Panc1 (cell line): ENCODE measurements around the gene CLDN5. TPM values are rescaled to one million over a fixed set of nuclear protein-coding genes. Genes with fewer than 3 reads are reported as not detected.

Experiments
- ATAC-seq: fragments of 200-7000 bp; cut with Tn5 transposase; 2 replicates; pipeline ENCODE4 v1.9.1; 2020; ENCODE audit warnings: mild to moderate bottlenecking, moderate library complexity
- BruUV-seq: library from RNA; stranded (reverse); fragments of 400-500 nt; replicated peaks from 2 replicates; lab custom pipeline; 2021; lab: Mats Ljungman, UMichigan
- CTCF ChIA-PET: fragments of 300-600 bp; sonication (Branson Sonifier 250); formaldehyde crosslinking; loops from one replicate; lab custom pipeline; 2022; ENCODE audit warnings: antibody characterized with exemption; lab: Charles Lee
- POLR2A ChIA-PET: fragments of 300-600 bp; sonication (Branson Sonifier 250); formaldehyde crosslinking; loops from one replicate; lab custom pipeline; 2022; ENCODE audit warnings: antibody characterized with exemption; lab: Charles Lee
- DNase-seq: peaks from one replicate; pipeline ENCODE4 v3.0.0-alpha.2; 2010; ENCODE audit warnings: low read depth, low spot score
- H3K27ac ChIP-seq: 2 replicates; pipeline ENCODE4 v1.5.1; 2011; ENCODE audit warnings: mild to moderate bottlenecking, low read length, inconsistent platforms
- H3K27me3 ChIP-seq: fragments of 200-500 bp; sonication (Bioruptor generic); 2 replicates; pipeline ENCODE4 v1.6.0; 2014; ENCODE audit warnings: low read length, inconsistent platforms; ENCODE audit not compliant: control insufficient read depth, insufficient read depth
- H3K36me3 ChIP-seq: fragments of 200-500 bp; sonication (Bioruptor generic); 2 replicates; pipeline ENCODE4 v1.5.1; 2014; ENCODE audit warnings: inconsistent platforms, mild to moderate bottlenecking, low read length, moderate library complexity; ENCODE audit not compliant: control insufficient read depth, insufficient read depth
- H3K4me1 ChIP-seq: 2 replicates; pipeline ENCODE4 v1.5.1; 2011; ENCODE audit warnings: inconsistent platforms, mild to moderate bottlenecking, low read length, moderate library complexity; ENCODE audit not compliant: control insufficient read depth, insufficient read depth
- H3K4me3 ChIP-seq, 2 experiments: 2 replicates each; pipeline ENCODE4 v1.5.1; 2011 to 2012; ENCODE audit warnings: low read depth in 2 of 2, low read length in 2 of 2, mild to moderate bottlenecking in 2 of 2, inconsistent platforms in 1 of 2, moderate library complexity in 1 of 2
- H3K9me3 ChIP-seq: fragments of 200-500 bp; sonication (Bioruptor generic); 2 replicates; pipeline ENCODE4 v1.5.1; 2014; ENCODE audit warnings: low read depth, mild to moderate bottlenecking, inconsistent platforms, low read length, moderate library complexity; ENCODE audit not compliant: control insufficient read depth, insufficient read depth
- POLR2AphosphoS5 ChIP-seq: IDR thresholded peaks from 2 replicates; pipeline ENCODE4 v1.6.1; 2012; ENCODE audit warnings: mild to moderate bottlenecking, low read depth, low read length, moderate library complexity
- SIN3A ChIP-seq: IDR thresholded peaks from 2 replicates; pipeline ENCODE4 v1.6.1; 2012; ENCODE audit warnings: low read depth, mild to moderate bottlenecking, low read length, moderate library complexity, borderline replicate concordance; ENCODE audit not compliant: insufficient read depth
- TCF7L2 ChIP-seq: IDR thresholded peaks from 2 replicates; pipeline ENCODE4 v1.6.1; 2011; ENCODE audit warnings: mild to moderate bottlenecking, low read depth, low read length, inconsistent platforms
- in situ Hi-C: cut with HindIII; loops from 2 replicates; pipeline ENCODE4 v1.10.0; 2016; ENCODE audit warnings: low sequenced_read_pairs, low pct_unique_long_range_greater_than_20kb
- intact Hi-C: fragments of 100-400 bp; cut with micrococcal nuclease; formaldehyde crosslinking; loops from one replicate; pipeline ENCODE4 v1.10.0; 2022; ENCODE audit not compliant: unreplicated experiment
- total RNA-seq: library from RNA; stranded (reverse); gene quantifications from one replicate; pipeline ENCODE4 v1.2.1, GENCODE V29; 2021; ENCODE audit not compliant: unreplicated experiment
- TF ChIP-seq, protein P1 (sequence below): fragments of 450-650 bp; IDR thresholded peaks from 2 replicates; pipeline ENCODE4 v1.5.1; 2017; ENCODE audit warnings: mild to moderate bottlenecking
- TF ChIP-seq, protein P2 (sequence below), 2 experiments: IDR thresholded peaks; 2 replicates each; pipeline ENCODE4 v1.6.1; 2011 to 2012; ENCODE audit warnings: low read depth in 2 of 2, control low read depth in 1 of 2, low read length in 1 of 2, mild to moderate bottlenecking in 1 of 2, moderate library complexity in 1 of 2; ENCODE audit not compliant: insufficient read depth in 1 of 2

Gene CLDN5
- total RNA-seq, 1 experiment from 2014 or later: 0.18 TPM

DNA sequence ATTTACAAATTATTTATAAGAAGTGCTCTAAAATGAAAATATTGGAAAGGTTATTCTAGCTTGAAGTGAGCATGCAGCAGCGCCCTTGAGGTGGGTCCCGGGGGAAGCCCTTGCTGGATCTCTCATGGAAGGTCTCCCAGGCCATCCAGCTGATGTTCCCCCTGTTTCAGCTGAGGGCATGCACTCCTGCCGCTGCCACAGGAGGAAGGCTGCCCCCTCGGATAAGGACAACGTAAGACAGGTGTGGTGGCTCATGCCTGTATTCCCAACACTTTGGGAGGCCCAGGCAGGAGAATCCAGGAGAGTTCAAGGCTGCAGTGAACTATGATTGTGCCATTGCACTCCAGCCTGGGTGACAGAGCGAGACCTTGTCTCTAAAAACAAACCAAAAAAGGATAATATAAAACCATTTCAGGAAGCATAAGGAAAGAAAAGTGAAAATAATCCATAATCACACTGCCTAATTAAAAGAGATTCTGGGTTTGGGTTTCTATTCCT is 29.5 kb downstream of the CLDN5 start:
- no peak for TF ChIP-seq POLR2AphosphoS5
- peaks cover 2% of the 10 kb centered on the region for H3K36me3 ChIP-seq
- no TSS peak for BruUV-seq
- H3K4me3 ChIP-seq: no peak overlapping the region
- no peaks in the 10 kb centered on the region for H3K27me3 ChIP-seq
- ATAC-seq (no peak), DNase-seq (no peak)
- CTCF ChIA-PET: no interaction called here
- no peak overlapping the region for H3K27ac ChIP-seq
- no peaks in the 10 kb centered on the region for H3K9me3 ChIP-seq
- intact Hi-C loops: loop anchor here (5.0 kb wide), 1 partner anchor 138 kb away; no protein-coding TSS in a partner anchor
- no peaks in the 10 kb centered on the region for H3K4me1 ChIP-seq
- POLR2A ChIA-PET: no interaction called here
- in situ Hi-C loops: no loop called here

DNA sequence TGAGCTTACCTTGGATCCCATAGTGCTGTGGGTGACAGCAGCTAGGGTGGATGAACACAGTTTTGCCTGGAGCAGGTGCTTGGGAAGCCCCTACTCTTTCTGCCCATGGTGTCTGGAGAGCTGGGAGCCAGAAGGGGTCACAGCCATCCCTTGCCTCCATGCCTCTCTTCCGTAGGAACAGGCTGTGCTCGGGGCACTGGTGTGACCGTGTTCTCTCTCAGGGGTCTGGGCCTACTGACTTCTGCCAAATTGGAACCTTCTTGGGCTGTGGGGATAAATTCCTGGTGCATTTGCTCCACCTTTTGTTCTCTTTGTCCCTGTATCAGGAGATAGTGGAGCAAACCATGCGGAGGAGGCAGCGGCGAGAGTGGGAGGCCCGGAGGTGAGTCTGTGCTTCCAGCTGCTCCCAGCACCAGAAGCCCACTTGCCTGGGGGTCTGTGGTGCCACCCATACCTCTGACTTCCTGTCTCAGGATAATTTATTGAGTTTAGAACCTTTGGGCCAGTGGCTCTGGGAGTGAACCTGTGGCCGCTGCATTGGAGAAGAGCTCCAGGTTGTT is 30.1 kb downstream of the CLDN5 start:
- Histone ChIP-seq H3K4me1 (no peaks in the 10 kb centered on the region), H3K27me3 (no peaks in the 10 kb centered on the region), H3K9me3 (no peaks in the 10 kb centered on the region), H3K4me3 (no peak overlapping the region), H3K36me3 (peaks cover 2% of the 10 kb centered on the region), H3K27ac (no peak overlapping the region)
- ATAC-seq (no peak), DNase-seq (no peak)
- TF ChIP-seq TCF7L2: no peak
- TF ChIP-seq POLR2AphosphoS5: no peak
- TF ChIP-seq, protein P1, sequence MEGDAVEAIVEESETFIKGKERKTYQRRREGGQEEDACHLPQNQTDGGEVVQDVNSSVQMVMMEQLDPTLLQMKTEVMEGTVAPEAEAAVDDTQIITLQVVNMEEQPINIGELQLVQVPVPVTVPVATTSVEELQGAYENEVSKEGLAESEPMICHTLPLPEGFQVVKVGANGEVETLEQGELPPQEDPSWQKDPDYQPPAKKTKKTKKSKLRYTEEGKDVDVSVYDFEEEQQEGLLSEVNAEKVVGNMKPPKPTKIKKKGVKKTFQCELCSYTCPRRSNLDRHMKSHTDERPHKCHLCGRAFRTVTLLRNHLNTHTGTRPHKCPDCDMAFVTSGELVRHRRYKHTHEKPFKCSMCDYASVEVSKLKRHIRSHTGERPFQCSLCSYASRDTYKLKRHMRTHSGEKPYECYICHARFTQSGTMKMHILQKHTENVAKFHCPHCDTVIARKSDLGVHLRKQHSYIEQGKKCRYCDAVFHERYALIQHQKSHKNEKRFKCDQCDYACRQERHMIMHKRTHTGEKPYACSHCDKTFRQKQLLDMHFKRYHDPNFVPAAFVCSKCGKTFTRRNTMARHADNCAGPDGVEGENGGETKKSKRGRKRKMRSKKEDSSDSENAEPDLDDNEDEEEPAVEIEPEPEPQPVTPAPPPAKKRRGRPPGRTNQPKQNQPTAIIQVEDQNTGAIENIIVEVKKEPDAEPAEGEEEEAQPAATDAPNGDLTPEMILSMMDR: no peak
- TF ChIP-seq, protein P2, sequence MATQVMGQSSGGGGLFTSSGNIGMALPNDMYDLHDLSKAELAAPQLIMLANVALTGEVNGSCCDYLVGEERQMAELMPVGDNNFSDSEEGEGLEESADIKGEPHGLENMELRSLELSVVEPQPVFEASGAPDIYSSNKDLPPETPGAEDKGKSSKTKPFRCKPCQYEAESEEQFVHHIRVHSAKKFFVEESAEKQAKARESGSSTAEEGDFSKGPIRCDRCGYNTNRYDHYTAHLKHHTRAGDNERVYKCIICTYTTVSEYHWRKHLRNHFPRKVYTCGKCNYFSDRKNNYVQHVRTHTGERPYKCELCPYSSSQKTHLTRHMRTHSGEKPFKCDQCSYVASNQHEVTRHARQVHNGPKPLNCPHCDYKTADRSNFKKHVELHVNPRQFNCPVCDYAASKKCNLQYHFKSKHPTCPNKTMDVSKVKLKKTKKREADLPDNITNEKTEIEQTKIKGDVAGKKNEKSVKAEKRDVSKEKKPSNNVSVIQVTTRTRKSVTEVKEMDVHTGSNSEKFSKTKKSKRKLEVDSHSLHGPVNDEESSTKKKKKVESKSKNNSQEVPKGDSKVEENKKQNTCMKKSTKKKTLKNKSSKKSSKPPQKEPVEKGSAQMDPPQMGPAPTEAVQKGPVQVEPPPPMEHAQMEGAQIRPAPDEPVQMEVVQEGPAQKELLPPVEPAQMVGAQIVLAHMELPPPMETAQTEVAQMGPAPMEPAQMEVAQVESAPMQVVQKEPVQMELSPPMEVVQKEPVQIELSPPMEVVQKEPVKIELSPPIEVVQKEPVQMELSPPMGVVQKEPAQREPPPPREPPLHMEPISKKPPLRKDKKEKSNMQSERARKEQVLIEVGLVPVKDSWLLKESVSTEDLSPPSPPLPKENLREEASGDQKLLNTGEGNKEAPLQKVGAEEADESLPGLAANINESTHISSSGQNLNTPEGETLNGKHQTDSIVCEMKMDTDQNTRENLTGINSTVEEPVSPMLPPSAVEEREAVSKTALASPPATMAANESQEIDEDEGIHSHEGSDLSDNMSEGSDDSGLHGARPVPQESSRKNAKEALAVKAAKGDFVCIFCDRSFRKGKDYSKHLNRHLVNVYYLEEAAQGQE (IDR thresholded peaks at IDR 0.05; ENCODE audit: insufficient read depth in 1 of 2, low read depth in 2 of 2, low read length in 1 of 2): no peak
- TF ChIP-seq SIN3A: no peak
- intact Hi-C loops (no loop called here), in situ Hi-C loops (no loop called here)
- ChIA-PET POLR2A (no interaction called here), CTCF (no interaction called here)
- BruUV-seq: no TSS peak

DNA sequence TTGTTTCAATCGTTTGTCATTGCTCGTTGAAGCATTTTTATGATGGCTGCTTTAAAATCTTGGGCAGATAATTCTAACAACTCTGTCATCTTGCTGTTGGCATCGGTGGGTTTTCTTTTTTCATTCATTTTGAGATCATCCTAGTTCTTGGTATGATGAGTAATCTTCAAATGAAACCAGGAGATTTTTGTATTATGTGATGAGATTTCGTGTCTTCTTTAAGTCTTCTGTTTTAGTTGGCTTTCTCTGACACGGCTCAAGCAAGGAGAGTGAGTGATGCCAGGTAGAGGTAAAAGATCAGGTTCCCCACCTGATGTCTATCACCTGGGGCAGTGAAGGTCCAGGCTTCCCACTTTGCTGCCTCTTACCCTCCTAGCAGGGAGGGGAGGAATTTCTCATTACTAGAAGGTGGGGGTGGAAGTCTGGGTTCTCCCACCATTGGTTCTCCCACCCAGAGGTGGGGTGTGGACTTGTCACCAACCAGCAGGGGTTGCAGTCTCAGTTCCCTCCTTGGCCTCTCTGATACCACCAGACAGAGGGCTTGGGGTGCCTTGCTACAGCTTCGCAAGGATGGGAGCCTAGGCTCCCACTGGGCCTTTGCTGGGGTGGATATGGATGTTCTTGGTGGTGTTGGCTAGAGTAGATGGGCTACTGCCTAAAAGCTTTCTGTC is 31.6 kb downstream of the CLDN5 start:
- Histone ChIP-seq H3K36me3 (peaks cover 2% of the 10 kb centered on the region), H3K9me3 (no peaks in the 10 kb centered on the region), H3K27ac (no peak overlapping the region), H3K4me1 (no peaks in the 10 kb centered on the region), H3K4me3 (no peak overlapping the region), H3K27me3 (no peaks in the 10 kb centered on the region)
- ATAC-seq (no peak), DNase-seq (no peak)
- no TSS peak for BruUV-seq
- ChIA-PET CTCF (no interaction called here), POLR2A (no interaction called here)
- intact Hi-C loops: no loop called here
- in situ Hi-C loops: no loop called here
- no peak for TF ChIP-seq SIN3A
- TF ChIP-seq, protein P2 (IDR thresholded peaks at IDR 0.05; ENCODE audit: insufficient read depth in 1 of 2, low read depth in 2 of 2, low read length in 1 of 2): no peak
